HG02642 (cell line): Measurements from ENCODE around the gene HOMER2.
"Not testable (repeated sequence)": the region's sequence is repeated elsewhere in the genome, so short reads cannot be mapped to it uniquely, and the experiment has no call there.

Experiments
- ATAC-seq: cut with Tn5 transposase; IDR thresholded peaks from one replicate; pipeline ENCODE4 v1.9.1; 2021; ENCODE audit warnings: mild to moderate bottlenecking; ENCODE audit not compliant: unreplicated experiment, poor library complexity

The HOMER2 gene

DNA sequence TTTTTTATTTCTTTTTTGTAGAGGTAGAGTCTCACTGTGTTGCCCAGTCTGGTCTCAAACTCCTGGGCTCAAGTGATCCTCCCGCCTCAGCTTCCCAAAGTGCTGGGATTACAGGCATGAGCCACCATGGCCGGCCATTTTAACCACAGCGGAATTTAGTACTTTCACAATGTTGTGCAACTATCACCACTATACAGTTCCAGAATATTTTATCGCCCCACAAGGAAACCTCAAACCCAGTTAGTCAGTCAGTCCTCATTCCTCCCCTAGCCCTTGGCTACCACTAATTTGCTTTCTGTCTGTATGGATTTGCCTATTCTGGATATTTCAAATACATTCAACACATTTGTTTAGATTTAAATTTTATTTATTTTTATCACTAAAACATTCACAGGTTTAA is 15.5 kb upstream of the HOMER2 start:
- no peak for ATAC-seq

DNA sequence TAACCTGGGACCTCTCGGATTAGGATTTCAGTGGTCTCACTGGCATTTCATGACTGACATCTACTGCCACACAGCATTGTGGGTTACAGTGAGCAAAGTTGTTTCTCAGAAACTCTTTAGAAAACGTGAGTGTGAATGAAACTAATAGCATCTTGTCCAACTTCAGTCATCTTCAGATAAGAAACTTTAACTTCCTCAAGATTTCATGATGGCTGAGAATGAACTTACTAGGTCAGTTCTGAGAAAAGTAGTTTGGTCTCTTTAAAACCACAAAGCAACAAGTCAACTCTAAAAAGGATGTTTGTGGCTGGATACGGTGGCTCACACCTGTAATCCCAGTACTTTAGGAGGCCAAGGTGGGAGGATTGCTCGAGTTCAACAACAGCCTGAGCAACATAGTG is 14.2 kb upstream of the HOMER2 start:
- ATAC-seq, result peak; percentile 75

GRCh38 chr15:82964890-82965289 is 12.4 kb upstream of the HOMER2 start:
- no peak for ATAC-seq

GRCh38 chr15:82963471-82964341 is 11.2 kb upstream of the HOMER2 start:
- no peak for ATAC-seq

DNA sequence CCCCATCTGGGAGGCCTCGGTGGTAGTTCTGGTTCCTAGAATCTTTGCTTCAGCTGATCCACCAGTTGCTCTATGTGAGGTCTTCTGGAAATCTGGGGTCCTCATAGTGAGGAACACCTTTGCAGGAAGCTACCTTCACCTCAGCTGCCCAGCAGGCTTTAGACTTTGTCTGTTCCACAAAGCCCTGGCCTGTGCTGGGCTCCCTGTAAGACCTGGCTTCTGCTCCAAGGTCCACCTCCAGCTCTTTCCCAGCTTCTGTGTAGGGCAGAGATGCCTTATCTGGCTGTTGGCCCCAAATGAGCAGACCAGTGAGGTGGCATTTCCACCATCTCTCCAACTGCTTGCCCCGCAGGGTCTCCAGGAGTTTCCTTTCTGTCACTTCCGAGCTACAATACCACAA is 8.2 kb upstream of the HOMER2 start:
- no peak for ATAC-seq

DNA sequence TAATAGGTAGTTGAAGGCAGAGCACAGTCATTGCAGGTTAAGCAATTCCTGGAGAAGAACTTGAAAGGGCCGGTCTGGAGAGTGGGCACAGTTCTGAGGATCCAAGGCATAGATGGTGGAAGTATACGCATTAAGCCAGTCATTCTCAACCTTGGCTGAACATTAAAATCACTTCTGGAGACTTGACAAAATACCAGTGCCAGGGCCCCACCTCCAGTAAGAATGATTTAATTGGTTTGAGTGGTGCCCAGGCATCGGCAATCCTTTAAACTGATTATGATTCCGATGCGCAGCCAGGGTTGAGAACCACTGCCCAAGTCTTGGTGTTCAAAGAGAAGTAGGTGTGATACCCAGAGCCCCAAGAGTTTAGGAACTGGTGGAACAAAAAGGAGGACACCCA is 6.9 kb upstream of the HOMER2 start:
- no peak for ATAC-seq

GRCh38 chr15:82958638-82959037 is 6.1 kb upstream of the HOMER2 start:
- ATAC-seq, result no peak

GRCh38 chr15:82951472-82952157 is 905 bp downstream of the HOMER2 start:
- ATAC-seq, result no peak

DNA sequence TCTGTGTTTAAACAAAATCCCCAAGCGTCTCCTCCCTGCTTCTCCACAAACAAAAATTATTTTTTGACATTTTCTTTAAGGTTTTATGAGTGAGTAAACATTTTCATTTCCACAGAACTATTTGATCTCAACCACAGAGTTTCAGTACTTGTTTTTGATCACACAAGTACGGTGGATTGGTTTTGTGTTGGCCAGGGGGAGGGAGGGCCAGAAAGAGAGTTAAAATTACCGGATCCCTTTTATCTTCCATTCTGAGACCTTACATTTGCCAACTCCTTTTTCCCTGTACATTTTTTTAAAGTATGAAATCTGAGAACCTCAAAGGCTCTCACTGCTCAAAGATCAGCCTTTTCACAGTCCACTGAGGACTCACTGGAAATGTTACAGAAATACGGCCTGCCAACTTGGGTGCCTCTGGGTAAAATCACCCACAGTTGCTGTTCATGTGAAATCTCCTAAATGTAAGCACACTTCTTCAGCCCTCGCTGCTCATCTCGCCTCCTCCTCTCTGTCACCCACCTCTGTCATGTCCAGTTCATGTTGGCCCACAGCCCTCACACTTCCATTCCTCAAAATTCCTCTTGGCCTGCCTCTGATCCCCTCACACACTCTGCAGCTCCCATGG is 1.7 kb downstream of the HOMER2 start:
- ATAC-seq, result no peak

- no peak for ATAC-seq
Measured at GRCh38 chr15:82950295-82950694, 2.2 kb downstream of the HOMER2 start.

GRCh38 chr15:82946155-82946701 is 6.3 kb downstream of the HOMER2 start:
- ATAC-seq, result no peak

- no peak for ATAC-seq
Measured at GRCh38 chr15:82945326-82945725, 7.2 kb downstream of the HOMER2 start.

DNA sequence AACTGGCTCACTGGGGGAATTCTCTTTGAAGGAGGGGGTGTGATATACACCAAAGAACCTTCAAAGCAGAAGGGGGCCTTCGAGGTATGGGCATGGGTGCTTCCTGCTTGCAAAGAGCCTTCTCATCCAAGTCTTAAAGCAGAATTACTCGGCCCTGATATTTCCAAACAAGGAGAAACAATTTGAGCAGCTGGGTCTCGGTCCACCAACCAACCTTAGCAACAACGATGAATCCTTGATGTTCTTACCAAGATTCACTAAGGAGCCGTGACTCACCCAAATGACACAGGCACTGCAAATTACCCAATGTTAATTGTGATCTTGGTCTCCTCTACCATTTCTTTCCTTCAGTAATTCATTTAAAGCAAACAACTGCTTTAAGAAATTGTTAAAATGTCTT is 7.7 kb downstream of the HOMER2 start:
- no peak for ATAC-seq

DNA sequence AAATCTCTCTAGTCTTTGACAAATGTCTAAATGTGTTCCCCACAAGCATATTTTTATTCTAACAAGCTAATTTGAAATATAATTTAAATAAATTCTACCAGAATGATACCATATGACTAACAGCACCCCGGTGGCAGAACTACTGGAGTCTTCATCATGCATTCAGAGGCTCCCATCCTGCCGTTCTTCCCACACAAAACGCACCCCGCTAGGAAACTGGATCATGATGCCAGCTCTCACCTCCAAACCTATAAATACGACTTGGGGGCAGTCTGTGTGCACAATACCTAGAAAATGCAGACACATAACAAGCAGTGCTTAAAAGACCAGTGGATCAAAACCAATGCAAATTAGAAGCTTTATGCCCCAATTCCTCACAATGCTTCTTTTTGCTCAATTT is 8.5 kb downstream of the HOMER2 start:
- ATAC-seq, result no peak

GRCh38 chr15:82943176-82943575 is 9.3 kb downstream of the HOMER2 start:
- ATAC-seq, result no peak

GRCh38 chr15:82942691-82943090 is 9.8 kb downstream of the HOMER2 start:
- no peak for ATAC-seq

DNA sequence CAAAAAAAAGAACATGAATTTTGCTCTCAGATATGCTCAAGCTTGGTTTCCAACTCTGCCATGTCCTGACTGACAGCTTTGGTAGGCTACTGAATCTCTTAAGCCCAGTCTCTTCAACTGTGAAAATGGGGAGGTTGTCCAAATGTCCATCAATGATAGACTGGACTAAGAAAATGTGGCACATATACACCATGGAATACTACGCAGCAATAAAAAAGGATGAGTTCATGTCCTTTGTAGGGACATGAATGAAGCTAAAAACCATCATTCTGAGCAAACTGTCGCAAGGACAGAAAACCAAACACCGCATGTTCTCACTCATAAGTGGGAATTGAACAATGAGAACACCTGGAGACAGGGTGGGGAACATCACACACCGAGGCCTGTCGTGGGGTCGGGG is 12.8 kb downstream of the HOMER2 start:
- ATAC-seq, result not testable (repeated sequence)

DNA sequence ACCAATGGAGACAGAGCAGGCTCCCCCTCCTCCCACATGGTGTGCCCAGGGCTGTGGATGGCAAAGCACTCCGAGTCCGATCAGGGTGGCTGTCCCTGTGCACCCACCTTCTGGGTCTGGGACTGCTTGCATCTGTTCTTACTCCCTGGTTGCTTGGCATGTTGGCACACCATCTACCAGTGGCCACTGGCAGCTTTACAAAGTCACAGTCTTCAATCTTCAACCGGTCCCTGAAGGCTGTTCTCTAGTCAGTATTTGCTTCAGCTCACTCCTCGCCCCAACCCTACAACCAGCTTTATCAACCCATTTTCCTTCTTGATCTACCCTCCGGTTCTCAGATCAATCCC is 14.8 kb downstream of the HOMER2 start:
- ATAC-seq, result no peak

DNA sequence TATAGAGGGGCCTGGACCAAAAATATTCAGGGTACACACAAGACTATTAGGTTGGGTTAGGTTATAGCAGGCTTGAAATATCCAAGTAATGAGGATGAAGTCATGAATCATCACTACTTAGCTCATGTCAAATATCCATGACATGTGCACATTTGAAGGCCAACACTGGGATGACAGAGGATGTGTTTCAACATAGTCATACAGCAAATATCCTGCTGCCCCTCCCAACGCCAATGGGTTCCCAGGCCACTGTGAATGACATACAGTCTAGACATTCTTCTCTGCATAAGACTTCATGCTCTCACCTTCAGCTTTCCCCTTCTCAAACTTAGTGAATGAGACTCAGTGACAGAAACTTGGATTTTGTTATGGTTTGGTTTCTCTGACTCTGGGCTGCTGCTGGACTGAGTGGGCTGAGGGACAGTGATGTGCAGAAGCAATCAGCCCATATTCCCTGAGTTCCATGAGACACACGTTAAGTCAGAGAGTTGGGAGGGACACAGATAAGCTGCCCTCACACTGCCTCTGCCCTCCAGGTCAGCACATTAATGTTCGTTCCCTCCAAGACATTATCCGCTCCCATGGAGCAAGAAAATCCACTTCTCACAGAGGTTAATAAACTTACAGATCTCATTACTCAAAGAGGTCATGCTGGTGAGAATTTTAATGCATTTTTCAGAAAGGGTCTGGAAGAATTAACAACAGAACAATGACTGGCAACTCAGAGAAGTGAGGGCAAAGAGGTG is 15.4 kb downstream of the HOMER2 start:
- no peak for ATAC-seq

- ATAC-seq, result no peak
Measured at GRCh38 chr15:82935382-82935781, 17.1 kb downstream of the HOMER2 start.
